HepG2 (cell line): ENCODE results near the gene DSCAM.

Experiments
- ARNTL ChIP-seq: sonication (generic); formaldehyde crosslinking; IDR thresholded peaks from 2 replicates; pipeline ENCODE4 v1.4.0; 2020; ENCODE audit warnings: mild to moderate bottlenecking, missing genetic modification reagents
- ASH2L ChIP-seq: fragments of 300-600, 200-600 bp; sonication (generic); IDR thresholded peaks from 2 replicates; pipeline ENCODE4 v1.7.0; 2017; ENCODE audit warnings: low read depth, mild to moderate bottlenecking, moderate library complexity, mixed read lengths, low read length; ENCODE audit not compliant: insufficient read length
- EP300 ChIP-seq, 3 experiments: sonication (generic) in 1 of 3; formaldehyde crosslinking in 1 of 3; IDR thresholded peaks; 2 replicates each; pipeline versions ENCODE4 v1.5.1 to v1.6.1; 2011 to 2020; ENCODE audit warnings: low read depth in 2 of 3, low read length in 2 of 3, borderline replicate concordance in 1 of 3, improper control_type of control experiment in 1 of 3, mild to moderate bottlenecking in 1 of 3, missing genetic modification reagents in 1 of 3, moderate library complexity in 1 of 3
- HNRNPLL ChIP-seq: fragments of 200-400 bp; formaldehyde crosslinking; IDR thresholded peaks from 2 replicates; pipeline ENCODE4 v1.6.1; 2017; ENCODE audit warnings: mild to moderate bottlenecking, low read depth, low read length; ENCODE audit not compliant: poor library complexity, severe bottlenecking
- MAFK ChIP-seq, 2 experiments: IDR thresholded peaks in 1 of 2; conservative IDR thresholded peaks in 1 of 2; 2 replicates each; pipeline ENCODE4 v1.6.1; 2011; ENCODE audit warnings: improper control_type of control experiment in 2 of 2, low read length in 2 of 2
- NFE2L1 ChIP-seq: sonication (generic); formaldehyde crosslinking; IDR thresholded peaks from 2 replicates; pipeline ENCODE4 v1.4.0; 2020; ENCODE audit warnings: missing genetic modification reagents, mild to moderate bottlenecking, borderline replicate concordance

- TF ChIP-seq HNRNPLL: no peak
- TF ChIP-seq ARNTL: no peak
- no peak for TF ChIP-seq MAFK (conservative IDR thresholded peaks at IDR 0.05 in 1 of 2, IDR thresholded peaks at IDR 0.05 in 1 of 2; ENCODE audit: low read length in 2 of 2)
- no peak for TF ChIP-seq ASH2L
- no peak for TF ChIP-seq NFE2L1 (CRISPR knock-in tag)
- TF ChIP-seq EP300 (IDR thresholded peaks at IDR 0.05; ENCODE audit: low read depth in 2 of 2, low read length in 2 of 2): no peak
- TF ChIP-seq EP300 (CRISPR knock-in tag; IDR thresholded peaks at IDR 0.05; ENCODE audit: borderline replicate concordance): no peak
Observed at GRCh38 chr21:40792691-40793456, 54.1 kb downstream of the DSCAM start.
